Heart left ventricle (tissue), 13 donors: ENCODE results near the gene SNX11.

Experiments
- CTCF ChIP-seq, 12 donors: fragments of 200-600 bp; sonication (generic) in 4 of 12; IDR thresholded peaks; one replicate each; pipeline versions ENCODE4 v1.5.0 to v1.8.0; 2018 to 2022; ENCODE audit warnings: antibody characterized with exemption in 12 of 12, mild to moderate bottlenecking in 5 of 12
- POLR2A ChIP-seq, 2 donors: fragments of 450-650 bp; IDR thresholded peaks; one replicate each; pipeline ENCODE4 v1.6.1; 2017; ENCODE audit warnings: antibody characterized with exemption in 2 of 2, mild to moderate bottlenecking in 2 of 2, moderate library complexity in 2 of 2
- donor health status: ischemic (EF 13 %, LVEDD 7.1; RV severe dilation, severe dysfunction).
- donor health status: DM: no; HTN: yes; CAD: no.
- donor health status: DM: no; HTN: no; CAD: no.
- donor health status: ischemic (EF 25% LVEDD 6.9; RV normal size, moderate dysfunction).
- donor health status: ischemic (EF 25% LVEDD 5.7; RV mildly dilated, moderate dysfunction).
- donor health status: ischemic (EF 35%, LVEDD 5.7; RV mildly dilated, moderate dysfunction).
- donor health status: nonischemic (EF 11% LVEDD 7.7; RV severe dilation, severe dysfunction).
- donor health status: DM: yes; HTN: yes; CAD: no.
- donor health status: PGD.
- donor health status: ischemic (EF 29% LVEDD 5.4; RV normal size, mild dysfunction).
- donor health status: nonischemic (EF 23%, LVEDD 6.1; RV moderate dilation, normal function).

- peak in 1 of 2 donors; percentile 81 for TF ChIP-seq POLR2A (IDR thresholded peaks at IDR 0.05)
- peak in 4 of 12 donors; percentile 35 to 57 (median 40) for TF ChIP-seq CTCF (IDR thresholded peaks at IDR 0.05)
Measured at GRCh38 chr17:48107137-48108055, at the start of gene SNX11.
